ENCODE data around the gene CUBN. TPM values are rescaled to one million over a fixed set of nuclear protein-coding genes. Genes with fewer than 3 reads are reported as not detected.

CUBN gene
- total RNA-seq, 4 donors from 2014 or later = 0.37 to 1.5 (median 1.1) TPM

DNA sequence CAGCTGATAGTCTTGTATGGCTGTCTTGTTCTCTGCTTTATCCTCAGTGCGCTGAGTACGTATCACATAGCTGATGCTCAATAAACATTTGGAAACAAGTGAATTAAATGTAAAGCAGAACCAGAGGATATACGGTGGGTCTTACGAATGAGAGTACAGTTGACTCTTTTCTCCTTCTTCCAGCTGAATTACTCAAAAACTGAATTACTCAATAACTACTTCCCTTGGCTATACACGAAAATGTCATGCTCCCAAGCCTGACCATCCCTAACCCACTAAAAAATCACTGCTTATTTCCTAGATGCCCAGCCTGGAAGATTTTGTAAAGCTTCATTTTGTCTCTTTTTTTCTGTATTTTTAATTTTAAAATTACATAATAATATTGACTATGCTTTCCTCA is 309.2 kb downstream of the CUBN start:
- peaks cover 8 to 18% (median 14%) of the 10 kb centered on the region in 4 donors for H3K4me1 ChIP-seq
- no peak overlapping the region for H3K4me3 ChIP-seq
- DNase-seq = no peak
- in situ Hi-C loops (cut with MboI; ENCODE audit: low pct_ligation_motif_present in 1 of 4, low pct_unique_long_range_greater_than_20kb in 1 of 4, low sequenced_read_pairs in 3 of 4) (loop anchor here in 1 of 4 donors (25.0 kb wide), 1 partner anchor 817 kb away; the partner anchor contains the start of gene STAM), intact Hi-C loops (cut with DNase I; ENCODE audit: low total_unique reads) (no loop called here)
- 83 to 87% methylated on average over 5 of the region's 5 CpGs for WGBS, 2 donors (ENCODE audit: low coverage in 1 of 2)
- peaks cover 4 to 7% of the 10 kb centered on the region in 2 donors for H3K9me3 ChIP-seq
- H3K27me3 ChIP-seq = no peaks in the 10 kb centered on the region
- no peak overlapping the region for H3K27ac ChIP-seq
- H3K36me3 ChIP-seq = no peaks in the 10 kb centered on the region
- no peak for TF ChIP-seq POLR2A (IDR thresholded peaks at IDR 0.05)
- TF ChIP-seq, protein P1, sequence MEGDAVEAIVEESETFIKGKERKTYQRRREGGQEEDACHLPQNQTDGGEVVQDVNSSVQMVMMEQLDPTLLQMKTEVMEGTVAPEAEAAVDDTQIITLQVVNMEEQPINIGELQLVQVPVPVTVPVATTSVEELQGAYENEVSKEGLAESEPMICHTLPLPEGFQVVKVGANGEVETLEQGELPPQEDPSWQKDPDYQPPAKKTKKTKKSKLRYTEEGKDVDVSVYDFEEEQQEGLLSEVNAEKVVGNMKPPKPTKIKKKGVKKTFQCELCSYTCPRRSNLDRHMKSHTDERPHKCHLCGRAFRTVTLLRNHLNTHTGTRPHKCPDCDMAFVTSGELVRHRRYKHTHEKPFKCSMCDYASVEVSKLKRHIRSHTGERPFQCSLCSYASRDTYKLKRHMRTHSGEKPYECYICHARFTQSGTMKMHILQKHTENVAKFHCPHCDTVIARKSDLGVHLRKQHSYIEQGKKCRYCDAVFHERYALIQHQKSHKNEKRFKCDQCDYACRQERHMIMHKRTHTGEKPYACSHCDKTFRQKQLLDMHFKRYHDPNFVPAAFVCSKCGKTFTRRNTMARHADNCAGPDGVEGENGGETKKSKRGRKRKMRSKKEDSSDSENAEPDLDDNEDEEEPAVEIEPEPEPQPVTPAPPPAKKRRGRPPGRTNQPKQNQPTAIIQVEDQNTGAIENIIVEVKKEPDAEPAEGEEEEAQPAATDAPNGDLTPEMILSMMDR (IDR thresholded peaks at IDR 0.05) = no peak
- TF ChIP-seq POLR2AphosphoS5 (IDR thresholded peaks at IDR 0.05) = no peak
- no peak for TF ChIP-seq EP300 (IDR thresholded peaks at IDR 0.05; ENCODE audit: low read depth)

DNA sequence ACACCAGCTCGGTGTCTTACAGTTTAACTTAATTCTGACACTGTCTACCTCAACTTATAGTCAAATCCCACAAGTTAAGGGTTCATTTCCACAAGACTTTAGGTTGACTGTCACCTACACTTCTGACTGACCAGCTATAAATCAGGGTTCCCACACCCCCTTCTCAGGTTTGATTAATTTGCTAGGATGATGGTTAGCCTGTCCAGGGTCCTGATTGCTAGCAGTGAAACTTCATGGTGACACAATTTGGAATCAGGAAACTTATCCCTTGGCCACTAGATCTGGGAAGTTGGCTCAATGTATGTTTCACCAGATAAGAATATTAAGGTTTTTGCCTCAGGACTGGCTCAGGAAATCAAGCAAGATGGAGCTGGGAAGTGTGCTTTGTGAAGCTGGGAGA is 309.6 kb downstream of the CUBN start:
- no peaks in the 10 kb centered on the region for H3K36me3 ChIP-seq
- in situ Hi-C loops (cut with MboI; ENCODE audit: low pct_ligation_motif_present in 1 of 4, low pct_unique_long_range_greater_than_20kb in 1 of 4, low sequenced_read_pairs in 3 of 4) = loop anchor here in 1 of 4 donors (25.0 kb wide), 1 partner anchor 817 kb away; the partner anchor contains the start of gene STAM
- WGBS, 2 donors (ENCODE audit: low coverage in 1 of 2) = 86 to 93% methylated on average over 1 of the region's 1 CpG
- TF ChIP-seq, protein P1 (IDR thresholded peaks at IDR 0.05) = no peak
- TF ChIP-seq POLR2AphosphoS5 (IDR thresholded peaks at IDR 0.05) = no peak
- TF ChIP-seq POLR2A (IDR thresholded peaks at IDR 0.05) = no peak
- no peak for TF ChIP-seq EP300 (IDR thresholded peaks at IDR 0.05; ENCODE audit: low read depth)
- H3K27ac ChIP-seq = no peak overlapping the region
- no peaks in the 10 kb centered on the region for H3K27me3 ChIP-seq
- H3K9me3 ChIP-seq = peaks cover 4 to 7% of the 10 kb centered on the region in 2 donors
- DNase-seq = no peak
- peaks cover 8 to 22% (median 14%) of the 10 kb centered on the region in 4 donors for H3K4me1 ChIP-seq
- H3K4me3 ChIP-seq = no peak overlapping the region
- intact Hi-C loops (cut with DNase I; ENCODE audit: low total_unique reads) = no loop called here

DNA sequence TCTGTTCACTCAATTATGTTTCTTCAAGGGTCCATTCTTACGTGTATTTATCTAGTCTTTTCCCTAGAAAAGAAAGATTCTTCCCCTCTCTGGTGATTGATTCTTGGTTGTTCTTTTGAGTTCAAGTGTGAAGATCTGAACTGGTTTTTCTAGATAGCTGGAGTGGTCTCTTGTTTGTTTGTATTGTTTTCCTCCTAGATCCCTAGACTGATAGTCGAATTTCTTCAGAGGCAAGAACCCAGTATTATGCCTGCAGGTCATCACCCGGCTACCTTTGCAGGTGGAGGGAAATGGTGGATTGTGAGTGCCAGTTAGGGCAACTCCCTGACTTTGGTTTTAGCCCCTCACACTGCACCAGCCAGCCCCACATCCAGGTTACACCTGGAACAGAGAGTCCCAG is 310.2 kb downstream of the CUBN start:
- peaks cover 4 to 7% of the 10 kb centered on the region in 2 donors for H3K9me3 ChIP-seq
- DNase-seq = no peak
- H3K27ac ChIP-seq = no peak overlapping the region
- no peaks in the 10 kb centered on the region for H3K36me3 ChIP-seq
- H3K4me1 ChIP-seq = peaks cover 8 to 22% (median 14%) of the 10 kb centered on the region in 4 donors
- H3K4me3 ChIP-seq = no peak overlapping the region
- in situ Hi-C loops (cut with MboI; ENCODE audit: low pct_ligation_motif_present in 1 of 4, low pct_unique_long_range_greater_than_20kb in 1 of 4, low sequenced_read_pairs in 3 of 4) = loop anchor here in 1 of 4 donors (25.0 kb wide), 1 partner anchor 818 kb away; the partner anchor contains the start of gene STAM
- TF ChIP-seq EP300 (IDR thresholded peaks at IDR 0.05; ENCODE audit: low read depth) (no peak), POLR2AphosphoS5 (IDR thresholded peaks at IDR 0.05) (no peak), POLR2A (IDR thresholded peaks at IDR 0.05) (no peak)
- TF ChIP-seq, protein P1 (IDR thresholded peaks at IDR 0.05) = no peak
- H3K27me3 ChIP-seq = no peaks in the 10 kb centered on the region
- 79 to 86% methylated on average over 2 to 3 of the region's 3 CpGs for WGBS, 2 donors (ENCODE audit: low coverage in 1 of 2)
- intact Hi-C loops (cut with DNase I; ENCODE audit: low total_unique reads) = no loop called here

DNA sequence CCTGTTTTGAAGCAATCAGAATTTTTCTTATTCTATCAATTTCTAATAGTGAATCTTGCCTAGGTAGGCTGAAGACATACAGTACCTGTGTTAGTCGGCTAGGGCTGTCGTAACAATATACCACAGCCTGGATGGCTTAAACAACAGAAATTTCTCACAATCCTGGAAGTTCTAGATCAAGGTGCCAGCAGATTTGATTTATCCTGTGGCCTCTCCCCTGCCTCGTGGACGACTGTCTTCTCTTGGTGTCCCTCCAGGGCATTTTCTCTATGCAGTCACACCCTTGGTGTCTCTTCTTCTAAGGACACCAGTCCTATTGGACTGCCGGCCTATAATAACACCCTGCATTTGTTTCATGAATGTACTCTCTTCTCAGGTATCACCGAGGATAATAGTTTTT is 310.6 kb downstream of the CUBN start:
- WGBS, 2 donors (ENCODE audit: low coverage in 1 of 2) = 81 to 95% methylated on average over 5 to 6 of the region's 6 CpGs

More for the DNA sequence above, 310.6 kb downstream of the CUBN start:
- no peak for DNase-seq
- in situ Hi-C loops (cut with MboI; ENCODE audit: low pct_ligation_motif_present in 1 of 4, low pct_unique_long_range_greater_than_20kb in 1 of 4, low sequenced_read_pairs in 3 of 4) = loop anchor here in 1 of 4 donors (25.0 kb wide), 1 partner anchor 818 kb away; the partner anchor contains the start of gene STAM
- Histone ChIP-seq H3K27ac (no peak overlapping the region), H3K27me3 (no peaks in the 10 kb centered on the region), H3K9me3 (peaks cover 4 to 7% of the 10 kb centered on the region in 2 donors), H3K4me3 (no peak overlapping the region), H3K36me3 (no peaks in the 10 kb centered on the region), H3K4me1 (peaks cover 8 to 24% (median 14%) of the 10 kb centered on the region in 4 donors)
- intact Hi-C loops (cut with DNase I; ENCODE audit: low total_unique reads) = no loop called here
- TF ChIP-seq EP300 (IDR thresholded peaks at IDR 0.05; ENCODE audit: low read depth) (no peak), POLR2A (IDR thresholded peaks at IDR 0.05) (no peak), POLR2AphosphoS5 (IDR thresholded peaks at IDR 0.05) (no peak)
- TF ChIP-seq, protein P1 (IDR thresholded peaks at IDR 0.05) = no peak

All from transverse colon (tissue), 4 donors.